ENCODE results near the gene GALNT8.

GRCh38 chr12:4787965-4788364 lies 67.8 kb downstream of the GALNT8 start:
- TF ChIP-seq CTCF (IDR thresholded peaks at IDR 0.05 in 4 of 5, conservative IDR thresholded peaks at IDR 0.05 in 1 of 5) (no peak), POLR2A (IDR thresholded peaks at IDR 0.05) (no peak)
